Stimulated activated CD4-positive, alpha-beta T cell treated with anti-CD3 and anti-CD28 coated beads, Interleukin-15, amount 100 ng/mL, for 1 hour (primary cell): ENCODE data around the gene PPM1H.
"Not testable (repeated sequence)": the region's sequence is repeated elsewhere in the genome, so short reads cannot be mapped to it uniquely, and the experiment has no call there.

ENCODE experiments used
- DNase-seq, 2 donors: peaks; one replicate each; pipeline ENCODE4 v3.0.0-alpha.2; 2020; ENCODE audit warnings: low read depth in 1 of 2, low spot score in 1 of 2

PPM1H gene

GRCh38 chr12:62692884-62693283 lies 242.1 kb downstream of the PPM1H start:
- no peak for DNase-seq

- DNase-seq = no peak
Observed at GRCh38 chr12:62691309-62691708, 243.6 kb downstream of the PPM1H start.

GRCh38 chr12:62689042-62689839 lies 245.7 kb downstream of the PPM1H start:
- DNase-seq = no peak

GRCh38 chr12:62686938-62687337 lies 248.0 kb downstream of the PPM1H start:
- no peak for DNase-seq

DNA sequence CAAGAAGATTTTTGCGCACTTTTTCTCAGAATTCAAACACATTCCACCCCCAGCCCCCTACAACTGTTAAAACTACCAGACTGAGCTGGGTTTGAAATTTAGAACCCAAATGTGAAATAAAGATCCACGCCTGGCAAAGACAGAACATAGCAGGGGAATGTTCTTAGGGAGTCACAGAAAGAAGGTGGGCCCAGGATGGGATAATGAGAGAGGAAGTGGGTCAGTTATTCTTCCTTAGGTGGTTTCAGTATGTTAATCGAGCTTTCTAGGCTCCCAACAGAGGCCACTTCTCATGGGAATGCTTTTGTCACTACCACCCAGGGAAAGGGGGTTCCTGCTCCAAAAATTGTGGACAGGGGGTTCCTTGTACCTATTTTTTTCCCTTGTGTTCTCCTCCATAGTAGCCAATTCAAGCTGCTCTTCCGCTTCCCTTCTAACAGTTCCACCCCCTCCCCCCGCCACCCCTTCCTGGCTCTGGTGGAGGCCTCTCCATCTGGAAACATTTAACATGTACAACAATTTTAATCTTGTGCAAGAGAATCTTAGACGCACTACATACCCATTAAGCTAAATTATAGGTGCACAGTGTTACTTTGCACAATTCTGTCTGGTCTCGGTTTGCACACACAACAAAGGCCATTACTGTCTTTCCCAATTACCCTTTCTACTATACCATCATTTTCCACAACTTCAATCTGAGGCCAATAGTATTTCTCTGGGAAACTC lies 250.2 kb downstream of the PPM1H start:
- DNase-seq = no peak

DNA sequence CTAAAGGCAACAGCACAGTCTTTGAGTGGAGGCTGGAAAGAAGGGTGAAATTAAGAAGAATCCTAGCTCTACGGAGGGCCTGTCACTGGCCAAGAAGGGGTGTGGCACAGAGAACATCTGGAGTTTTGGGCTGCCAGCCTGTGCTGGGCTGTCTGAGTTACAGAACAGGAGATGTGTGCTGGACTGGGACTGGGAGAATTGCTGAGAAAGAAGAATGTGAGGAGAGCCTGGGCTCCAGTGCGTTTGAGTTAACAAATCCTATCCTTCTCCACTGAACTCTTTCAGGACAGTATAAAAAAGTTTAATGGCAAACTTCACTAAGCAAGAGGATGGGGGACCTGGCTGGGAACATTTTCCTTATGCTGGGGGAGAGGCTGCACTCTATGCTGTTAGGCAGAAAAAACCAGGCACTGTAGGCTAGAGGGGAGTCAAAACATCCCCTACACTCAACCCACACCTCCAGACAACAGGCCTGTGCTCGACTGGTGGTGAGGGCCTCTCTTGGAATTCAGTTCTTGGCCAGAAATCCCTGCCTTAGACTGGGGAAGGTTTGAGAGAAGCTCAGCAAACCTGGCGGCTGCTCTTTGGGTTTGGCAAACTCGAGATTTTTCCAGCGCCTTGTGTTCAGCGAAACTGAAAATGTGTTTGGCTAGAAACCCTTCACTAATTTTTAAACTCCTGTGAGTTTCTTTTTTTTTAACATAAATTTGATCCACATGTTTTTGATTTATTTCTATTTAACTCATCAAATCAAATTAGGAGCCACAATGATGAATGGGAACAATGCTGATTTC lies 251.0 kb downstream of the PPM1H start:
- no peak for DNase-seq

DNA sequence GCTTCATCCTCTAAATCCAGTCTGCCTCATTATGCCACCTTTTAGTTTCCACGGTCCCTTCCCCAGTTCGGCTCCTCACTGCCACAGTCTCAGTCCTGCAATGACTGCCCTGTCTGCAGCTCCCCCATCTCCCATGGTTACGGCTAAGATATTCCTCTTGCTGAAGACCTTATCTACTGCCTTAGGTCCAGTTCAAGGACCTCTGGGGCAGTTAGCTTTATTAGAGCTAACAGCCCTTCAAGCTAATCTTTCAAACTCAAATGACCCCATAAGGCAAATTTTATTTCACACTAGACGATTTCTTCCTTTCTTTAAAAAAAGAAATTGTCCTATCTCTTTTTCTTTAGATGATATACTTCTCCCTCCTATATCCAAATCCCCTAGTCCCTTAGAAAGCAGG lies 253.6 kb downstream of the PPM1H start:
- DNase-seq = no peak

DNA sequence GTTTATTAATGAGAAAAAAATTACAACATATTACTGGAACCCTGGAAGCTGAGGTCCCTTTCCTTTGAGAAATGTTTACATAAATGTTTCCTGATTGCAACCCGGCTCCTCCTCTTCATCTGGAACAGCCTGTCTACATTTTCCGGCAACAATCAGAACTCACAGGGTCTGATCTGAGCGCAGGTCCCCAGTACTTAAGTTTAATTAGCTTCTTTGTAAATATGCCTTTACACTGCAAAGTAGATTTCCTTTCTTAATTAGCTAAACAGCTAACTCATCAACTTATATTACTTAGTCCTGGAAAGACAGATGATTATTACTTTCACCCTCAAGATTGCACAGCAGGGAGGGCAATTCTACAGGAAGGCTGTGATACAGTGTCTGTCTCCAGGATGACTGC lies 255.3 kb downstream of the PPM1H start:
- DNase-seq = no peak

DNA sequence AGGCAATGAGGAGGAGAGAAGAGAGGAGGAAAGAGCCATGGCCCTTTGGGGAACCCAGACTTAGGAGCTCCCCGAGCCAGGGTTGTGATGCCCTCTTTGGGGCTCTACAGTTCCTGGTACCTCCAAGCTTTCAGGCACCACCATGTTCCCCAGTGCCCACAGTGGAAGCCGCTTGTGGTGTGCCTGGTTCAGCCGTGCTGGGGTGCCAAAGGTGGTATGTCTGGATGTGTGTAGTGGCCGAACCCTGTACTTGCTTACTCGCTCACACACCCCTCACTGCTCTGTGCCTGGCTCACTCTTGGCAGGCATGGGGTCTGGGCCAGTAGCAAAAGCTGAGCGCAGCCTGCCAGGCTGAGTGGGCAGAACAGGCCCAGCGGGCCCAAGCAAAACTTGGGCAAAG lies 257.6 kb downstream of the PPM1H start:
- DNase-seq = no peak

GRCh38 chr12:62676521-62677307 lies 258.2 kb downstream of the PPM1H start:
- DNase-seq = no peak

GRCh38 chr12:62673028-62673815 lies 261.7 kb downstream of the PPM1H start:
- DNase-seq = no peak

DNA sequence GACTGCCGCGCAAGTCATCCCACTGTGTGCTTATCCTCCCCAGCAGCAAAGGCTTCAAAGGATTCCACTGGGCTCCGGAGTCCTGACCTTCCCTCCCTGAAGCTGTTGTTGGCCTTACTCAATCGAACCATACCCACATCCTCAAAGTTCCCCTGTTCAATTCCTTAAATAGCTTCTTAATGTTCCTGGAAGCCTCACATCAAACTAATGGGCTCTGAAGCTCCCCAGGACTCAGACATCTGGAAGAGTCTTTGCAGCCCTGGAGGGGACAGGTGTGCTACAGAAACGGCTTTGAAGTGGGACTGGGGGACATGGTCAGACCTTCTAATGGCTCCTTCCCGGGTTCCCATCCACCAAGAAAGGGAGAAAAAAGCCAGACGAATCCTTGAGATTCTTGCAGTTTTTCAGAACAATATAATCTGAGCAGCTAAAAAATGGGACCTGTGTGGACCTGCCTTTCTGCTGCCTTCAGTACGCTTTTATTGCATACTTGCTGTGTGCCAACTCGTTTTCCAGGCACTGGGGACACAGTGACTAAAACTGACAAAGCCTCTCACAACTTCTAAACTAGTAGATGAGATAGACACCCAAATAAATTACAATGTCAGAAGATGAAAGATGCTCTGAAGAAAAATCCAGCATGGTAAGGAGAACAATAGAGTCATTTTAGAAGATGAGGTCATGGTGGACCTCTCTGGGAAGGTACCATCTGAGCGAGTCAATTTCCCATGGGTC lies 263.8 kb downstream of the PPM1H start:
- no peak for DNase-seq

DNA sequence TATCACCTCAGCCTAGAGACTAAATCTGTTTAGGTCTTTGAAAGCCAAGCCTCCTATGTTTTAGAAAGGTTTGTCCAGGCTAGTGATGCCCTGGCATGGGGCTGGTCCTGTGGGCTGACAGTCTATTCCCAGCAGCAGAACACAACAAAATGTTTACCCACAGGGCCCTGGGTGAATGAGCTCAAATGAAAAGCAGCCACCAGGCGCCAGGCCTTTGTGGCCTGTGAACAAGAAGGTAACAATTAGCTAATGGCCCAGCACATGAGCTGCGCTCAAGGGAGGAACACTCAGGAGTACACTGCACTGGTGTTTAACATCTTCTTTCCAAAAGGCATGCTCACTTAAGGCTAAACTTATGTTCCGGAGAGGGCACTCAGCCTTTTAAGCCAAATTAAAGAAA lies 266.2 kb downstream of the PPM1H start:
- no peak for DNase-seq

DNA sequence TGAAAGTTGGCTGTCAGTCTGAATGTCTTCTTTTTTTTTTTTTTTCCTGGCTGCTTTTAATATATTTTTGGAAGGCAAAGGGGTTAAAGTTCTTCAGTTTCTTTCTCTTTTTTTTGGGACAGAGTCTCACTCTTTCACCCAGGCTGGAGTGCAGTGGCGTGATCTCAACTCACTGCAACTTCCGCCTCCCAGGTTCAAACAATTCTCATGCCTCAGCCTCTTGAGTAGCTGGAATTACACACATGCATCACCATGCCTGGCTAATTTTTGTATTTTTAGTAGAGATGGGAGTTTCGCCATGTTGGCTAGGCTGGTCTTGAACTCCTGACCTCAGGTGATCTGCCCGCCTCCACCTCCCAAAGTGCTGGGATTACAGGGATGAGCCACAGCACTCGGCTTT lies 270.0 kb downstream of the PPM1H start:
- not testable (repeated sequence) for DNase-seq

GRCh38 chr12:62660756-62661155 lies 274.2 kb downstream of the PPM1H start:
- DNase-seq = no peak

DNA sequence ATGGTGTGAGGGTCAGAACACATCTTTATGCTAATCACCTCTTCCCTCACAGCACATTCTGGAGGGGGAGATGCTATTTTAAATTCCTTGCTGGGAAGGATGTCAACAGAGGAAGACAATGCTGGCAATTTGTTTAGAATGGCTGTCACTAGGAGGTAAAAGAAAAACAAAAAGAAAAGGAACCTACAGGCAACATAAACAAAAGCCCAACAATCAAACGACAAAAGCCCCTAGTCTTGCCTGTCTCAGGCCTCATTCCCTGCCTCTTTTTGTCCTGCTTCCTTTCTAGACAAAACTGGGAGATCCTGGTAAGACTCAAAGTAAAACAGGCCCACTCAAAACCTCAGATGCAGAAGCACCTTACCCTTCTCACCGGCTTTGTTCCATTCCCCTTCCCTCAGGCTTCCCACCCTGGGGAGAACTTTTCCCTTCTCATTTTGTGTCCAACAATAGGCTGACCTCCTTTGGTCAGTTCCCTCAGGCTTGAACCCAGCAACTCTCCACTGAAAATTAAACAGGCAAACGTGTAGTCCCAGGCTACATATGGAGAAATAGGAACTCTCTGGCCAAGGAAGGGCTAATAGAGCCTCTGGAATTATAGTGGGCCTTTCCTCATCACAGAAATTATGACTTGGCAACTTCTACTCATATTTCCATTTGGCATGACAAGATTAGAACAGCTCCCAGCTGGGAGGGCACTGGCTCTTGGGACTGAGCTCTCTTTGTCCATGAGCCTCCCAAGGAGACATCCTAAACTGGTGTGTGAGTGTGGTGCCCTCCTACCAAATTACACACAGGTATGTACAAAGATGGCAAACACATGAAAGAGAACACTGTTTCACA lies 275.3 kb downstream of the PPM1H start:
- no peak for DNase-seq

- DNase-seq = no peak
Observed at GRCh38 chr12:62658910-62659309, 276.0 kb downstream of the PPM1H start.

DNA sequence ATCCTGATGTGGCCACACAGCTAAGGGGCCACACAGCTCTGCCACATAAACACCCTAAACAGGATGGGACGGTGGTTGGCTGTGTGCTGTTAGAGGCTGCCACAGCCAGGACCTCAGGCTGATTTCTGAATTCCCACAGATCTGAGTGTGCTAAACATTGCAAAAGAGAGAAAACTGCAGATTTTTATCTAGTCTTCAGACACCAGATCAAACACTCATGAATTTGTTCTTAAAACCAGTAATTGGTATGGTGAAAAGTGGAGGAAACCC lies 277.7 kb downstream of the PPM1H start:
- no peak for DNase-seq
